ENCODE data around the gene MINDY4. TPM values are rescaled to one million over a fixed set of nuclear protein-coding genes. Genes with fewer than 3 reads are reported as not detected.
A peak's percentile ranks its signal among the peaks of the same experiment; 100 is the strongest.
"Not testable (repeated sequence)": the region's sequence is repeated elsewhere in the genome, so short reads cannot be mapped to it uniquely, and the experiment has no call there.

The MINDY4 gene
- total RNA-seq, 2 donors from 2014 or later, result 3.2 to 3.8 TPM

- peak; percentile 26 for ATAC-seq
- intact Hi-C loops (cut with DNase I, micrococcal nuclease), result no loop called here
- no peak for DNase-seq
Observed at GRCh38 chr7:30796105-30796869, 25.1 kb downstream of the MINDY4 start.

GRCh38 chr7:30797176-30798040, 26.2 kb downstream of the MINDY4 start:
- peak; percentile 77 for ATAC-seq
- peak in 1 of 2 donors; percentile 28 for DNase-seq
- intact Hi-C loops (cut with DNase I, micrococcal nuclease), result no loop called here

GRCh38 chr7:30799206-30799975, 28.2 kb downstream of the MINDY4 start:
- DNase-seq (no peak), ATAC-seq (no peak)
- intact Hi-C loops (cut with DNase I, micrococcal nuclease), result no loop called here

GRCh38 chr7:30799976-30800661, 28.9 kb downstream of the MINDY4 start:
- intact Hi-C loops (cut with DNase I, micrococcal nuclease), result loop anchor here in 1 of 2 donors (5.0 kb wide), 1 partner anchor 177 kb away; no protein-coding TSS in a partner anchor
- no peak for ATAC-seq
- DNase-seq, result no peak

GRCh38 chr7:30800785-30801252, 29.6 kb downstream of the MINDY4 start:
- DNase-seq (peak in 1 of 2 donors; percentile 40), ATAC-seq (peak; percentile 69)
- intact Hi-C loops (cut with DNase I, micrococcal nuclease), result loop anchor here in 1 of 2 donors (5.0 kb wide), 1 partner anchor 176 kb away; no protein-coding TSS in a partner anchor

GRCh38 chr7:30802812-30803211, 31.6 kb downstream of the MINDY4 start:
- ATAC-seq, result no peak
- DNase-seq, result no peak
- intact Hi-C loops (cut with DNase I, micrococcal nuclease), result loop anchor here in 1 of 2 donors (5.0 kb wide), 1 partner anchor 174 kb away; no protein-coding TSS in a partner anchor

GRCh38 chr7:30804078-30804661, 33.0 kb downstream of the MINDY4 start:
- no peak for ATAC-seq
- no peak for DNase-seq
- intact Hi-C loops (cut with DNase I, micrococcal nuclease), result loop anchor here in 1 of 2 donors (5.0 kb wide), 1 partner anchor 173 kb away; no protein-coding TSS in a partner anchor

GRCh38 chr7:30805081-30805691, 34.0 kb downstream of the MINDY4 start:
- no peak for DNase-seq
- no peak for ATAC-seq
- intact Hi-C loops (cut with DNase I, micrococcal nuclease), result no loop called here

GRCh38 chr7:30805931-30806330, 34.7 kb downstream of the MINDY4 start:
- ATAC-seq (no peak), DNase-seq (no peak)
- intact Hi-C loops (cut with DNase I, micrococcal nuclease), result no loop called here

GRCh38 chr7:30807477-30807876, 36.3 kb downstream of the MINDY4 start:
- DNase-seq; intact Hi-C loops (cut with DNase I, micrococcal nuclease); ATAC-seq: not testable (repeated sequence)

- intact Hi-C loops (cut with DNase I, micrococcal nuclease); DNase-seq; ATAC-seq: not testable (repeated sequence)
Observed at GRCh38 chr7:30807941-30808340, 36.7 kb downstream of the MINDY4 start.

GRCh38 chr7:30810986-30811385, 39.8 kb downstream of the MINDY4 start:
- DNase-seq (no peak), ATAC-seq (no peak)
- intact Hi-C loops (cut with DNase I, micrococcal nuclease), result no loop called here

GRCh38 chr7:30812676-30813075, 41.5 kb downstream of the MINDY4 start:
- no peak for ATAC-seq
- intact Hi-C loops (cut with DNase I, micrococcal nuclease), result no loop called here
- no peak for DNase-seq

GRCh38 chr7:30813466-30813865, 42.2 kb downstream of the MINDY4 start:
- DNase-seq, result no peak
- intact Hi-C loops (cut with DNase I, micrococcal nuclease), result no loop called here
- ATAC-seq, result no peak

- no peak for DNase-seq
- intact Hi-C loops (cut with DNase I, micrococcal nuclease), result no loop called here
- peak; percentile 49 for ATAC-seq
Observed at GRCh38 chr7:30814700-30815387, 43.6 kb downstream of the MINDY4 start.

GRCh38 chr7:30815388-30815854, 44.2 kb downstream of the MINDY4 start:
- DNase-seq (no peak), ATAC-seq (no peak)
- intact Hi-C loops (cut with DNase I, micrococcal nuclease), result no loop called here

Data from left colon (tissue), 2 donors.